Ovary (tissue), 9 donors: ENCODE results near the gene ZNF821. TPM values are rescaled to one million over a fixed set of nuclear protein-coding genes. Genes with fewer than 3 reads are reported as not detected.

Experiments used
- DNase-seq, 5 donors: peaks; one replicate each; pipeline ENCODE4 v3.0.0-alpha.2; 2019 to 2020
- H3K27ac ChIP-seq, 2 donors: fragments of 200-600 bp; one replicate each; pipeline versions ENCODE4 v1.5.1 to v1.8.0; 2019 to 2022
- H3K27me3 ChIP-seq: fragments of 200-600 bp; one replicate; pipeline ENCODE4 v1.8.0; 2022
- H3K36me3 ChIP-seq: fragments of 200-600 bp; sonication (generic); one replicate; pipeline ENCODE4 v1.5.1; 2019
- H3K4me1 ChIP-seq: one replicate; pipeline ENCODE4 v1.8.1; 2013; ENCODE audit warnings: mild to moderate bottlenecking, moderate library complexity; ENCODE audit not compliant: insufficient read depth
- H3K4me3 ChIP-seq: fragments of 200-600 bp; sonication (generic); one replicate; pipeline ENCODE4 v1.5.1; 2017
- H3K9me3 ChIP-seq, 2 donors: fragments of 200-600 bp in 1 of 2; sonication (generic) in 1 of 2; one replicate each; pipeline versions ENCODE4 v1.5.1 to v1.8.1; 2013 to 2019; ENCODE audit warnings: mild to moderate bottlenecking in 1 of 2, moderate library complexity in 1 of 2
- EP300 ChIP-seq: sonication (generic); formaldehyde crosslinking; IDR thresholded peaks from one replicate; pipeline ENCODE4 v1.6.1; 2017; ENCODE audit warnings: antibody characterized with exemption
- POLR2A ChIP-seq: fragments of 450-650 bp; IDR thresholded peaks from one replicate; pipeline ENCODE4 v1.6.1; 2017; ENCODE audit warnings: antibody characterized with exemption, mild to moderate bottlenecking, moderate library complexity
- WGBS, 3 donors: extraction: QIAGEN DNeasy Blood & Tissue Kit in 1 of 3; methylation state at CpG; one replicate each; pipeline versions ENCODE4 v1.1.5 to v1.1.7; 2013 to 2017; 5-methylcytosine and 5-hydroxymethylcytosine counted together
- intact Hi-C, 4 donors: fragments of 100-400 bp; cut with DNase I; formaldehyde crosslinking; loops; one replicate each; pipeline versions ENCODE4 v1.11.0 to v1.15.1; 2022 to 2023
- polyA plus RNA-seq, 2 donors: library from polyadenylated mRNA; stranded (reverse); fragments of 200-250 nt in 1 of 2; fragments of 350-450 nt in 1 of 2; fragmentation: Illumina TruSeq in 1 of 2; extraction: RNeasy Lipid Tissue Mini Kit (QIAGEN cat#74804) in 1 of 2; gene quantifications; one replicate each; pipeline ENCODE4 v1.2.3, GENCODE V29; 2013 to 2014
- total RNA-seq, 7 donors: library from RNA; depleted of rRNA in 2 of 7; stranded (reverse); fragments of >200 nt in 2 of 7; fragmentation: NEBNext Ultra II Directional in 3 of 7; extraction: Animal tissue kit (Norgen Biotek cat#: 25700) in 3 of 7; gene quantifications; one replicate each; pipeline versions ENCODE4 v1.1.0 to v1.2.4, GENCODE V29; 2016 to 2023
- TF ChIP-seq, protein P1 (sequence below), 3 donors: fragments of 450-650 bp in 2 of 3; fragments of 200-600 bp in 1 of 3; IDR thresholded peaks; one replicate each; pipeline versions ENCODE4 v1.5.1 to v1.8.0; 2016 to 2022; ENCODE audit warnings: antibody characterized with exemption in 3 of 3, mild to moderate bottlenecking in 1 of 3
- donor health status: DM: no; HTN: no; CAD: no; lungs with moderate emphysema.
- donor health status: DM: no; HTN: no; CAD: no.
- donor health status: Bipolar disorder and iron deficiency.
- donor health status: DM: yes; HTN: yes; CAD: no.
- donor health status: DM: no; HTN: no; CAD: no.
- donor health status: DM: yes; HTN: yes; CAD: no.

Gene ZNF821
- total and polyA plus RNA-seq, 9 donors: 7.6 to 14.1 (median 11.7) TPM

DNA sequence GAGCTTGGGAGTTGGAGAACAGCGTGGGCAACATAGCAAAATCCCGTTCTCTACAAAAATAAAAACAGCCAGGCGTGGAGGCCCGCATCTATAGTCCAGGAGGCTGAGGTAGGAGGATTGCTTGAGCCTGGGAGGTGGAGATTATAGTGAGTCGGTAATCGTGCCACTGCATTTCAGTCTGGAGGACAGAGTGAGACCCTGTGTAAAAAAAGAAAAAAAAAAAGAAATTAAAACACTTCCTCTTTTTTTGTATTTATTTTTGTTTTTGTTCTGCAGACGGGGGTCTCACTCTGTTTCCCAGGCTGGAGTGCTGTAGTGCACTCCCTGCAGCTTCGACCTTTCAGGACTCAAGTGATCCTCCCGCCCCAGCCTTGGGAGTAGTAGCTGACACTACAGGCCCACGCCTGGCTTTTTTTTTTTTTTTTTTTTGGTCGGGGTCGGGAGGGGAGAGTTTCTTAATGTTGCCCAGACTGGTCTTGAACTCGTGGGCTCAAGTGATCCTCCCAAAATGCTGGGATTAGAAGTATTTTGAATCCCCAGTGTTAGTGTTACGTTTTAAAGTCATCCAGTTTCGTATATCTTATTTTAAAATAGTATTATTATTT, 12.9 kb upstream of the ZNF821 start:
- intact Hi-C loops: no loop called here

DNA sequence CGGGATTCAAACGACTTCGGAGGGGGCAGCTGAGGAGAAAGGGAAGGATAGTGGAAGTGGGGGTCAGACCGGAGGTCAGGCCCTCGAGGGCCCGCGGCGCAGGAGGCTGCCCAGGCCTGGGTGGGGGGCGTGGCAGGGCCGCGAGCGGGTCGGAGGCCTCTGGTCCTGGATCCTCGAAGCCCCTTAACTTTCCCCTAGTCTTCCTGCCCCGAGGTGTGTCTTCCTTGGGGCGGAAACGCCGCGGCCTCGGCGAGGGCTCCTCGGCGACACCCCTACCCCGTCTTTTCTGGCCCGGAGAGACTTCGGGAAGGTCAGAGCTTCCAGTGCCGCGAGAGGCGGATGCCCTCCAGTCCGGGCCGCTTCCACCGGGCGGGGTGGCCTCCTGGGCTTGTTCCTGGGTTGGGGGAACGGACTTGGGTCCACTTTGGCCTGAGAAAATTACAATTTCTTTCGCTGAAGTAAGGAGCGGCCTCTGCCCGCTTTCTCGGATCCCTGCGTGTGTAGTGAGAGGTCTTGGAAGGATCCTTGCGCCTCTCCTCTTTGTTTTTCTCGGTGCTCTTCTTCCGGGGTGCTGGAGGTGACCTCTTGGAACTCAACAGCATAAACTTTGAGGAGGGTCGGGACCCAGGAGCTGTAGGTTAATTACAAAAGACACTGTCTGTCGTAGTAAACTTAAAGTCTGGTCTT, 11.8 kb upstream of the ZNF821 start:
- TF ChIP-seq EP300: no peak
- TF ChIP-seq, protein P1, sequence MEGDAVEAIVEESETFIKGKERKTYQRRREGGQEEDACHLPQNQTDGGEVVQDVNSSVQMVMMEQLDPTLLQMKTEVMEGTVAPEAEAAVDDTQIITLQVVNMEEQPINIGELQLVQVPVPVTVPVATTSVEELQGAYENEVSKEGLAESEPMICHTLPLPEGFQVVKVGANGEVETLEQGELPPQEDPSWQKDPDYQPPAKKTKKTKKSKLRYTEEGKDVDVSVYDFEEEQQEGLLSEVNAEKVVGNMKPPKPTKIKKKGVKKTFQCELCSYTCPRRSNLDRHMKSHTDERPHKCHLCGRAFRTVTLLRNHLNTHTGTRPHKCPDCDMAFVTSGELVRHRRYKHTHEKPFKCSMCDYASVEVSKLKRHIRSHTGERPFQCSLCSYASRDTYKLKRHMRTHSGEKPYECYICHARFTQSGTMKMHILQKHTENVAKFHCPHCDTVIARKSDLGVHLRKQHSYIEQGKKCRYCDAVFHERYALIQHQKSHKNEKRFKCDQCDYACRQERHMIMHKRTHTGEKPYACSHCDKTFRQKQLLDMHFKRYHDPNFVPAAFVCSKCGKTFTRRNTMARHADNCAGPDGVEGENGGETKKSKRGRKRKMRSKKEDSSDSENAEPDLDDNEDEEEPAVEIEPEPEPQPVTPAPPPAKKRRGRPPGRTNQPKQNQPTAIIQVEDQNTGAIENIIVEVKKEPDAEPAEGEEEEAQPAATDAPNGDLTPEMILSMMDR (IDR thresholded peaks at IDR 0.05): no peak
- TF ChIP-seq POLR2A: no peak
- WGBS, 3 donors: 0 to 1% (median 0%) methylated on average over 44 of the region's 44 CpGs
- intact Hi-C loops: no loop called here
- DNase-seq: no peak
- H3K4me1 ChIP-seq: peaks cover 11% of the 10 kb centered on the region
- no peaks in the 10 kb centered on the region for H3K9me3 ChIP-seq
- peak overlapping the region; percentile 67 to 84 for H3K27ac ChIP-seq
- no peaks in the 10 kb centered on the region for H3K36me3 ChIP-seq
- H3K27me3 ChIP-seq: no peaks in the 10 kb centered on the region
- peak overlapping the region; percentile 72 for H3K4me3 ChIP-seq

More for the DNA sequence above, 12.9 kb upstream of the ZNF821 start:
- H3K4me1 ChIP-seq: peaks cover 11% of the 10 kb centered on the region
- H3K9me3 ChIP-seq: no peaks in the 10 kb centered on the region
- no peak for DNase-seq
- H3K27ac ChIP-seq: peak overlapping the region in 1 of 2 donors; percentile 84
- TF ChIP-seq POLR2A: no peak
- no peak for TF ChIP-seq EP300
- TF ChIP-seq, protein P1 (IDR thresholded peaks at IDR 0.05): no peak
- no peaks in the 10 kb centered on the region for H3K36me3 ChIP-seq
- H3K4me3 ChIP-seq: peak overlapping the region; percentile 72
- 28 to 41% (median 31%) methylated on average over 15 of the region's 15 CpGs for WGBS, 3 donors
- H3K27me3 ChIP-seq: no peaks in the 10 kb centered on the region

- H3K27ac ChIP-seq: peak within 1 kb of the TSS; percentile 78 to 84
- DNase-seq: peak; percentile 98 to 99 (median 98)
- H3K9me3 ChIP-seq: no peaks in the 10 kb centered on the region
- 0% methylated on average over 47 to 67 of the region's 67 CpGs for WGBS, 3 donors
- TF ChIP-seq POLR2A: peak; percentile 87
- TF ChIP-seq EP300: peak; percentile 65
- TF ChIP-seq, protein P1 (IDR thresholded peaks at IDR 0.05): peak in 1 of 3 donors; percentile 16
- no peaks in the 10 kb centered on the region for H3K36me3 ChIP-seq
- H3K4me1 ChIP-seq: peaks cover 11% of the 10 kb centered on the region
- intact Hi-C loops: no loop called here
- no peaks in the 10 kb centered on the region for H3K27me3 ChIP-seq
- H3K4me3 ChIP-seq: peak within 1 kb of the TSS; percentile 72
Observed at GRCh38 chr16:71894921-71895678, 11.1 kb upstream of the ZNF821 start, which contains the start of gene IST1. TSS of gene IST1 (plus strand) at chr16:71895531. CDS start at chr16:71915641, 20,110 bp downstream.

DNA sequence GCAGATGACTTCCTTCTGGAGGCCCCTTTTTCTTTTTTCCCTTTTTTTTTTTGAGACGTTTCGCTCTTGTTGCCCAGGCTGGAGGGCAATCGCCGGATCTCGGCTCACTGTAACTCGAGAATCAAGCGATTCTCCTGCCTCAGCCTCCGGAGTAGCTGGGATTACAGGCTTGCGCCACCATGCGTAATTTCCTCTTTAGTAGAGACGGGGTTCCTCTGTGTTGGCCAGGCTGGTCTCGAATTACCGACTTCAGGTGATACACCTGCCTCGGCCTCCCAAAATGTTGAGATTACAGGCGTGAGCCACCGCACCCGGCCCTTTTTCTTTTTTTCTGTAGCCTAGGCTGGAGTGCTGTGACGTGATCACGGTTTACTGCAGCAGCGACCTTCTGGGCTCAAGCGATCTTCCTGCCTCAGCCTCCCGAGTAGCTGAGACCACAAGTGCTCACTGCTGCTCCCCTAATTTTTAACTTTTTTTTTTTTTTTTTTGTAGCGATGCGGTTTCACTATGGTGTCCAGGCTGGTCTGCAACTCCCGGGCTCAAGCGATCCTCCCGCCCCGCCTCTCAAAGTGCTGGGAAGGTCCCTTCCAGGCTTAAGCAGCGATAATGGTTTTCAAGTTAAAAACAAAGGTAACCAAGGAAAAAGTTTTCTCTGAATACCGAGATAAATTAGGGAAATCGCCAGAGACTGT, 10.4 kb upstream of the ZNF821 start:
- no peak for TF ChIP-seq POLR2A
- no peak for TF ChIP-seq EP300
- TF ChIP-seq, protein P1 (IDR thresholded peaks at IDR 0.05): no peak
- no peaks in the 10 kb centered on the region for H3K27me3 ChIP-seq
- intact Hi-C loops: no loop called here
- H3K36me3 ChIP-seq: no peaks in the 10 kb centered on the region
- peaks cover 7% of the 10 kb centered on the region for H3K4me1 ChIP-seq
- no peaks in the 10 kb centered on the region for H3K9me3 ChIP-seq
- DNase-seq: peak; percentile 26 to 55 (median 48)
- H3K4me3 ChIP-seq: peak overlapping the region; percentile 72
- peak overlapping the region; percentile 78 to 84 for H3K27ac ChIP-seq
- WGBS, 3 donors: 0 to 1% (median 0%) methylated on average over 31 of the region's 31 CpGs
